PC-3 (cell line): Measurements from ENCODE around the gene HINFP. TPM values are rescaled to one million over a fixed set of nuclear protein-coding genes. Genes with fewer than 3 reads are reported as not detected.
A peak's percentile ranks its signal among the peaks of the same experiment; 100 is the strongest.

Experiments
- ATAC-seq: fragments of 200-7000 bp; cut with Tn5 transposase; 2 replicates; pipeline ENCODE4 v1.9.1; 2020; ENCODE audit warnings: mild to moderate bottlenecking, moderate library complexity
- BruUV-seq: library from RNA; stranded (reverse); fragments of 400-500 nt; replicated peaks from 2 replicates; lab custom pipeline; 2021; lab: Mats Ljungman, UMichigan
- CTCF ChIA-PET: fragments of 300-600 bp; sonication (Branson Sonifier 250); formaldehyde crosslinking; loops from one replicate; lab custom pipeline; 2022; ENCODE audit warnings: antibody characterized with exemption; lab: Charles Lee
- POLR2A ChIA-PET: fragments of 300-600 bp; sonication (Branson Sonifier 250); formaldehyde crosslinking; loops from one replicate; lab custom pipeline; 2022; ENCODE audit warnings: antibody characterized with exemption; ENCODE audit not compliant: unreplicated experiment; lab: Charles Lee
- DNase-seq: peaks from one replicate; pipeline ENCODE4 v3.0.0-alpha.2; 2015
- H2AFZ ChIP-seq: fragments of 300-600 bp; sonication (generic); 2 replicates; pipeline ENCODE4 v1.6.0; 2016; ENCODE audit warnings: antibody characterized with exemption, low read length
- H3F3A ChIP-seq: fragments of 300-600 bp; sonication (generic); one replicate; pipeline ENCODE4 v1.6.0; 2017; ENCODE audit warnings: antibody characterized with exemption, low read length, control low read depth, mild to moderate bottlenecking; ENCODE audit not compliant: unreplicated experiment
- H3K27ac ChIP-seq: fragments of 300-600 bp; sonication (generic); 2 replicates; pipeline ENCODE4 v1.5.1; 2016; ENCODE audit warnings: mild to moderate bottlenecking, low read length
- H3K27me3 ChIP-seq: fragments of 300-600 bp; sonication (generic); 2 replicates; pipeline ENCODE4 v1.6.1; 2016; ENCODE audit warnings: low read length, mixed read lengths
- H3K36me3 ChIP-seq: fragments of 300-600 bp; sonication (generic); 2 replicates; pipeline ENCODE4 v1.6.1; 2016; ENCODE audit warnings: low read depth, mixed run types, low read length, mixed read lengths
- H3K4me1 ChIP-seq: fragments of 300-600 bp; sonication (generic); 2 replicates; pipeline ENCODE4 v1.5.1; 2016; ENCODE audit warnings: low read length; ENCODE audit not compliant: insufficient read depth
- H3K4me2 ChIP-seq: fragments of 300-600 bp; sonication (generic); 2 replicates; pipeline ENCODE4 v1.6.0; 2016; ENCODE audit warnings: low read length
- H3K4me3 ChIP-seq: fragments of 300-600 bp; sonication (generic); 2 replicates; pipeline ENCODE4 v1.5.1; 2016; ENCODE audit warnings: mild to moderate bottlenecking, low read length, mixed read lengths
- H3K79me2 ChIP-seq: fragments of 300-600 bp; sonication (generic); 2 replicates; pipeline ENCODE4 v1.6.1; 2017; ENCODE audit warnings: low read length, mixed read lengths
- H3K9ac ChIP-seq: fragments of 300-600 bp; sonication (generic); 2 replicates; pipeline ENCODE4 v1.6.0; 2016; ENCODE audit warnings: mild to moderate bottlenecking, low read length
- H3K9me2 ChIP-seq: fragments of 300-600 bp; sonication (generic); replicated peaks from 2 replicates; pipeline ENCODE4 v1.6.1; 2016; ENCODE audit warnings: mixed run types, low read length, mixed read lengths
- H3K9me3 ChIP-seq: fragments of 300-600 bp; sonication (generic); 2 replicates; pipeline ENCODE4 v1.6.1; 2016; ENCODE audit warnings: low read length, mixed read lengths
- H4K20me1 ChIP-seq: fragments of 300-600 bp; sonication (generic); 2 replicates; pipeline ENCODE4 v1.6.1; 2016; ENCODE audit warnings: low read length, mixed read lengths
- CTCF ChIP-seq: fragments of 300-600 bp; sonication (generic); conservative IDR thresholded peaks from 2 replicates; pipeline ENCODE4 v1.5.1; 2017; ENCODE audit warnings: antibody characterized with exemption, low read depth, mild to moderate bottlenecking, low read length
- EZH2 ChIP-seq: fragments of 300-600 bp; sonication (generic); IDR thresholded peaks from one replicate; pipeline ENCODE4 v1.6.1; 2017; ENCODE audit warnings: antibody characterized with exemption, mild to moderate bottlenecking, low read length; ENCODE audit not compliant: unreplicated experiment
- EZH2phosphoT487 ChIP-seq: fragments of 300-600 bp; sonication (generic); IDR thresholded peaks from 2 replicates; pipeline ENCODE4 v1.6.1; 2018; ENCODE audit warnings: mild to moderate bottlenecking, antibody characterized with exemption, low read length, borderline replicate concordance
- intact Hi-C: fragments of 100-400 bp; cut with micrococcal nuclease; formaldehyde crosslinking; loops from 2 replicates; pipeline ENCODE4 v1.9.0; 2023
- total RNA-seq: library from RNA; depleted of rRNA; stranded (reverse); fragments of >200 nt; gene quantifications from 2 replicates; pipeline ENCODE4 v1.2.3, GENCODE V29; 2014

Gene HINFP
- total RNA-seq, 1 experiment from 2014 or later: 24.7 TPM

GRCh38 chr11:119175493-119176077 is 54.2 kb downstream of the HINFP start:
- intact Hi-C loops: no loop called here
- CTCF ChIA-PET: no interaction called here
- Histone ChIP-seq H3K4me3 (no peak overlapping the region), H3K4me2 (peak overlapping the region; percentile 7), H3K4me1 (peaks cover 11% of the 10 kb centered on the region), H3K9ac (no peak overlapping the region), H3K27me3 (no peaks in the 10 kb centered on the region), H3K9me3 (no peaks in the 10 kb centered on the region), H3K9me2 (no peaks in the 10 kb centered on the region), H3K79me2 (no peaks in the 10 kb centered on the region), H3F3A (no peaks in the 10 kb centered on the region), H3K36me3 (no peaks in the 10 kb centered on the region), H3K27ac (peak overlapping the region; percentile 10; the same call in 1 of the 2 replicates), H4K20me1 (no peaks in the 10 kb centered on the region), H2AFZ (peak overlapping the region; percentile 11; the same call in 1 of the 2 replicates)
- DNase-seq (peak; percentile 71), ATAC-seq (peak; percentile 95)
- POLR2A ChIA-PET: no interaction called here
- no TSS peak for BruUV-seq
- no peak for TF ChIP-seq EZH2phosphoT487
- TF ChIP-seq EZH2: no peak
- TF ChIP-seq CTCF: no peak

GRCh38 chr11:119178166-119178680 is 56.8 kb downstream of the HINFP start:
- no peak overlapping the region for H3K27ac ChIP-seq
- H3K4me3 ChIP-seq: no peak overlapping the region
- TF ChIP-seq EZH2phosphoT487 (no peak), EZH2 (no peak)
- no peaks in the 10 kb centered on the region for H3K9me3 ChIP-seq
- no peaks in the 10 kb centered on the region for H3K27me3 ChIP-seq
- no peaks in the 10 kb centered on the region for H4K20me1 ChIP-seq
- H3K4me2 ChIP-seq: no peak overlapping the region
- peaks cover 11% of the 10 kb centered on the region for H3K4me1 ChIP-seq
- DNase-seq: no peak
- POLR2A ChIA-PET: no interaction called here
- no peaks in the 10 kb centered on the region for H3F3A ChIP-seq
- no peaks in the 10 kb centered on the region for H3K9me2 ChIP-seq
- H2AFZ ChIP-seq: no peak overlapping the region
- no peaks in the 10 kb centered on the region for H3K79me2 ChIP-seq
- H3K9ac ChIP-seq: no peak overlapping the region
- no peak for ATAC-seq
- H3K36me3 ChIP-seq: no peaks in the 10 kb centered on the region
- no TSS peak for BruUV-seq
- CTCF ChIA-PET: interaction anchor here (0.7 kb wide), 1 partner anchor 82 kb away, joined by 4 read pairs; no protein-coding TSS in a partner anchor
- intact Hi-C loops: no loop called here

- DNase-seq (no peak), ATAC-seq (no peak)
- H3F3A ChIP-seq: no peaks in the 10 kb centered on the region
- H3K9me2 ChIP-seq: no peaks in the 10 kb centered on the region
- no peaks in the 10 kb centered on the region for H4K20me1 ChIP-seq
- H3K4me2 ChIP-seq: no peak overlapping the region
- no peak overlapping the region for H3K27ac ChIP-seq
- H3K4me3 ChIP-seq: no peak overlapping the region
- CTCF ChIA-PET: no interaction called here
- no TSS peak for BruUV-seq
- H3K9ac ChIP-seq: no peak overlapping the region
- H2AFZ ChIP-seq: no peak overlapping the region
- no peaks in the 10 kb centered on the region for H3K9me3 ChIP-seq
- TF ChIP-seq EZH2 (no peak), CTCF (no peak), EZH2phosphoT487 (no peak)
- H3K27me3 ChIP-seq: no peaks in the 10 kb centered on the region
- no peaks in the 10 kb centered on the region for H3K79me2 ChIP-seq
- H3K36me3 ChIP-seq: no peaks in the 10 kb centered on the region
- POLR2A ChIA-PET: no interaction called here
- H3K4me1 ChIP-seq: peaks cover 11% of the 10 kb centered on the region
- intact Hi-C loops: no loop called here
Observed at GRCh38 chr11:119179342-119179741, 58.0 kb downstream of the HINFP start.
